Esophagus (tissue), 2 donors: Measurements from ENCODE around the gene USP3. TPM values are rescaled to one million over a fixed set of nuclear protein-coding genes. Genes with fewer than 3 reads are reported as not detected.
A peak's percentile ranks its signal among the peaks of the same experiment; 100 is the strongest.
"Not testable (repeated sequence)": the region's sequence is repeated elsewhere in the genome, so short reads cannot be mapped to it uniquely, and the experiment has no call there.

Source experiments
- H3K27ac ChIP-seq, 2 donors: one replicate each; pipeline ENCODE4 v1.5.1; 2013; ENCODE audit warnings: low read depth in 2 of 2, mild to moderate bottlenecking in 2 of 2, inconsistent platforms in 1 of 2, low read length in 1 of 2, moderate library complexity in 1 of 2
- H3K27me3 ChIP-seq, 2 donors: one replicate each; pipeline ENCODE4 v1.6.1; 2013; ENCODE audit warnings: low read length in 2 of 2, control low read depth in 1 of 2, mild to moderate bottlenecking in 1 of 2; ENCODE audit not compliant: insufficient read depth in 2 of 2, control insufficient read depth in 1 of 2
- H3K36me3 ChIP-seq, 2 donors: one replicate each; pipeline ENCODE4 v1.6.1; 2013; ENCODE audit warnings: low read length in 1 of 2; ENCODE audit not compliant: control insufficient read depth in 2 of 2, insufficient read depth in 2 of 2
- H3K4me1 ChIP-seq, 2 donors: one replicate each; pipeline ENCODE4 v1.6.1; 2013; ENCODE audit warnings: low read length in 1 of 2; ENCODE audit not compliant: control insufficient read depth in 2 of 2, insufficient read depth in 2 of 2
- H3K4me3 ChIP-seq, 2 donors: one replicate each; pipeline ENCODE4 v1.5.1; 2013; ENCODE audit warnings: low read length in 2 of 2, mild to moderate bottlenecking in 2 of 2, low read depth in 1 of 2, moderate library complexity in 1 of 2
- H3K9me3 ChIP-seq, 2 donors: one replicate each; pipeline ENCODE4 v1.6.1; 2013; ENCODE audit warnings: mild to moderate bottlenecking in 2 of 2, low read depth in 1 of 2, low read length in 1 of 2, moderate library complexity in 1 of 2; ENCODE audit not compliant: control insufficient read depth in 2 of 2, insufficient read depth in 1 of 2
- WGBS, 2 donors: extraction: QIAGEN DNeasy Blood & Tissue Kit; methylation state at CpG; one replicate each; pipeline ENCODE4 v1.1.7; 2013; 5-methylcytosine and 5-hydroxymethylcytosine counted together
- polyA plus RNA-seq, 2 donors: library from polyadenylated mRNA; stranded (reverse); fragments of 200-250 nt; gene quantifications; one replicate each; pipeline ENCODE4 v1.2.3, GENCODE V29; 2013
- donor health status: healthy with polysubstance abuse.
- donor health status: Bipolar disorder and iron deficiency.

The USP3 gene
- polyA plus RNA-seq, 2 donors = 14.0 to 15.0 TPM

- H3K36me3 ChIP-seq, H3K27ac ChIP-seq, H3K27me3 ChIP-seq, H3K4me3 ChIP-seq, H3K4me1 ChIP-seq, H3K9me3 ChIP-seq: not testable (repeated sequence)
- 92 to 96% methylated on average over 7 of the region's 7 CpGs for WGBS, 2 donors
Measured at GRCh38 chr15:63520462-63520861, 16.1 kb downstream of the USP3 start.

- H3K9me3 ChIP-seq = no peaks in the 10 kb centered on the region
- no peak overlapping the region for H3K4me3 ChIP-seq
- H3K4me1 ChIP-seq = peaks cover 3 to 4% of the 10 kb centered on the region in 2 donors
- 49 to 53% methylated on average over 3 of the region's 3 CpGs for WGBS, 2 donors
- no peaks in the 10 kb centered on the region for H3K36me3 ChIP-seq
- no peaks in the 10 kb centered on the region for H3K27me3 ChIP-seq
- peak overlapping the region in 1 of 2 donors; percentile 42 for H3K27ac ChIP-seq
Measured at GRCh38 chr15:63522225-63522578, 17.8 kb downstream of the USP3 start.

GRCh38 chr15:63523306-63523990 lies 19.1 kb downstream of the USP3 start:
- Histone ChIP-seq H3K4me1 (peaks cover 3 to 4% of the 10 kb centered on the region in 2 donors), H3K4me3 (no peak overlapping the region), H3K27me3 (no peaks in the 10 kb centered on the region), H3K36me3 (no peaks in the 10 kb centered on the region), H3K27ac (no peak overlapping the region), H3K9me3 (no peaks in the 10 kb centered on the region)
- 49 to 53% methylated on average over 4 of the region's 4 CpGs for WGBS, 2 donors

- no peaks in the 10 kb centered on the region for H3K27me3 ChIP-seq
- H3K36me3 ChIP-seq = no peaks in the 10 kb centered on the region
- H3K4me3 ChIP-seq = no peak overlapping the region
- WGBS, 2 donors = 93 to 94% methylated on average over 5 of the region's 5 CpGs
- no peak overlapping the region for H3K27ac ChIP-seq
- no peaks in the 10 kb centered on the region for H3K9me3 ChIP-seq
- peaks cover 3 to 4% of the 10 kb centered on the region in 2 donors for H3K4me1 ChIP-seq
Measured at GRCh38 chr15:63524316-63525015, 20.1 kb downstream of the USP3 start.

- Histone ChIP-seq H3K27me3 (no peaks in the 10 kb centered on the region), H3K36me3 (no peaks in the 10 kb centered on the region), H3K4me3 (no peak overlapping the region), H3K9me3 (no peaks in the 10 kb centered on the region), H3K4me1 (peaks cover 3 to 4% of the 10 kb centered on the region in 2 donors), H3K27ac (no peak overlapping the region)
- WGBS, 2 donors = 86 to 88% methylated on average over 1 of the region's 1 CpG
Measured at GRCh38 chr15:63526401-63526800, 22.0 kb downstream of the USP3 start.

- Histone ChIP-seq H3K36me3 (no peaks in the 10 kb centered on the region), H3K4me1 (peaks cover 0 to 3% of the 10 kb centered on the region in 2 donors), H3K27ac (no peak overlapping the region), H3K27me3 (no peaks in the 10 kb centered on the region), H3K4me3 (no peak overlapping the region), H3K9me3 (no peaks in the 10 kb centered on the region)
- 83% methylated on average over 4 of the region's 4 CpGs for WGBS, 2 donors
Measured at GRCh38 chr15:63528138-63528659, 23.8 kb downstream of the USP3 start.

- WGBS, 2 donors = 87 to 90% methylated on average over 7 of the region's 7 CpGs
- Histone ChIP-seq H3K4me3 (no peak overlapping the region), H3K27me3 (no peaks in the 10 kb centered on the region), H3K9me3 (no peaks in the 10 kb centered on the region), H3K36me3 (no peaks in the 10 kb centered on the region), H3K27ac (no peak overlapping the region), H3K4me1 (peaks cover 0 to under 1% of the 10 kb centered on the region in 2 donors)
Measured at GRCh38 chr15:63530235-63530634, 25.8 kb downstream of the USP3 start.

GRCh38 chr15:63530752-63531299 lies 26.4 kb downstream of the USP3 start:
- Histone ChIP-seq H3K4me1 (no peaks in the 10 kb centered on the region), H3K27ac (no peak overlapping the region), H3K36me3 (no peaks in the 10 kb centered on the region), H3K4me3 (no peak overlapping the region), H3K9me3 (no peaks in the 10 kb centered on the region), H3K27me3 (no peaks in the 10 kb centered on the region)
- 87 to 91% methylated on average over 3 of the region's 3 CpGs for WGBS, 2 donors

GRCh38 chr15:63531586-63531985 lies 27.2 kb downstream of the USP3 start:
- H3K27me3 ChIP-seq = no peaks in the 10 kb centered on the region
- no peaks in the 10 kb centered on the region for H3K36me3 ChIP-seq
- H3K27ac ChIP-seq = no peak overlapping the region
- H3K9me3 ChIP-seq = no peaks in the 10 kb centered on the region
- no peaks in the 10 kb centered on the region for H3K4me1 ChIP-seq
- no peak overlapping the region for H3K4me3 ChIP-seq
- 91 to 96% methylated on average over 4 of the region's 4 CpGs for WGBS, 2 donors
